Brain microvascular endothelial cell (primary cell): Measurements from ENCODE around the gene CA10.

Experiments
- DNase-seq: peaks from one replicate; pipeline ENCODE4 v3.0.0-alpha.2; 2020
- H3K27ac ChIP-seq: fragments of 250-450 bp; sonication (Bioruptor Pico); 2 replicates; pipeline ENCODE4 v1.5.1; 2020; ENCODE audit warnings: mild to moderate bottlenecking, moderate library complexity
- H3K27me3 ChIP-seq: fragments of 250-450 bp; sonication (Bioruptor Pico); replicated peaks from 2 replicates; pipeline ENCODE4 v1.5.1; 2020; ENCODE audit warnings: mild to moderate bottlenecking
- H3K36me3 ChIP-seq: fragments of 250-450 bp; sonication (Bioruptor Pico); replicated peaks from 2 replicates; pipeline ENCODE4 v1.5.1; 2020; ENCODE audit warnings: mild to moderate bottlenecking
- H3K4me3 ChIP-seq: 2 replicates; pipeline ENCODE4 v1.5.1; 2011; ENCODE audit warnings: low read depth, mild to moderate bottlenecking, control low read depth, low read length, moderate library complexity
- CTCF ChIP-seq: IDR thresholded peaks from 2 replicates; pipeline ENCODE4 v1.5.1; 2011; ENCODE audit warnings: low read depth, mild to moderate bottlenecking, moderate library complexity, low read length, control low read depth, inconsistent platforms; ENCODE audit errors: missing control alignments
- in situ Hi-C: cut with HindIII; loops from 2 replicates; pipeline ENCODE4 v1.10.0; 2017; ENCODE audit warnings: low sequenced_read_pairs, low pct_ligation_motif_present

CA10 gene

GRCh38 chr17:51817117-51817516 is 341.4 kb downstream of the CA10 start:
- H3K36me3 ChIP-seq, result no peaks in the 10 kb centered on the region
- in situ Hi-C loops, result no loop called here
- no peak for DNase-seq
- H3K27ac ChIP-seq, result no peak overlapping the region
- no peak overlapping the region for H3K4me3 ChIP-seq
- no peaks in the 10 kb centered on the region for H3K27me3 ChIP-seq
- TF ChIP-seq CTCF, result no peak

GRCh38 chr17:51815097-51815496 is 343.4 kb downstream of the CA10 start:
- Histone ChIP-seq H3K27me3 (no peaks in the 10 kb centered on the region), H3K4me3 (no peak overlapping the region), H3K27ac (no peak overlapping the region), H3K36me3 (no peaks in the 10 kb centered on the region)
- no peak for TF ChIP-seq CTCF
- in situ Hi-C loops, result no loop called here
- DNase-seq, result no peak

- no peak overlapping the region for H3K4me3 ChIP-seq
- no peak overlapping the region for H3K27ac ChIP-seq
- in situ Hi-C loops, result no loop called here
- H3K36me3 ChIP-seq, result no peaks in the 10 kb centered on the region
- TF ChIP-seq CTCF, result no peak
- DNase-seq, result no peak
- no peaks in the 10 kb centered on the region for H3K27me3 ChIP-seq
These were observed 344.0 kb downstream of the CA10 start for GRCh38 chr17:51814521-51814920.

GRCh38 chr17:51813784-51814174 is 344.7 kb downstream of the CA10 start:
- in situ Hi-C loops, result no loop called here
- no peaks in the 10 kb centered on the region for H3K36me3 ChIP-seq
- H3K27ac ChIP-seq, result no peak overlapping the region
- no peak for DNase-seq
- no peak overlapping the region for H3K4me3 ChIP-seq
- TF ChIP-seq CTCF, result no peak
- no peaks in the 10 kb centered on the region for H3K27me3 ChIP-seq

- Histone ChIP-seq H3K36me3 (no peaks in the 10 kb centered on the region), H3K27ac (no peak overlapping the region), H3K27me3 (no peaks in the 10 kb centered on the region), H3K4me3 (no peak overlapping the region)
- in situ Hi-C loops, result no loop called here
- DNase-seq, result no peak
- TF ChIP-seq CTCF, result no peak
These were observed 345.3 kb downstream of the CA10 start for GRCh38 chr17:51813140-51813783.

- Histone ChIP-seq H3K36me3 (no peaks in the 10 kb centered on the region), H3K27ac (no peak overlapping the region), H3K4me3 (no peak overlapping the region), H3K27me3 (no peaks in the 10 kb centered on the region)
- no peak for DNase-seq
- no peak for TF ChIP-seq CTCF
- in situ Hi-C loops, result no loop called here
These were observed 351.1 kb downstream of the CA10 start for GRCh38 chr17:51807460-51807859.
